ENCODE measurements around the gene CCDC33.

CCDC33 gene

GRCh38 chr15:74332611-74333010, 96.5 kb downstream of the CCDC33 start:
- no peaks in the 10 kb centered on the region for H3K36me3 ChIP-seq
- TF ChIP-seq CTCF (IDR thresholded peaks at IDR 0.05): no peak
- no peak overlapping the region for H3K27ac ChIP-seq
- no peaks in the 10 kb centered on the region for H3K4me1 ChIP-seq (ENCODE audit: control insufficient read depth in 1 of 2, insufficient read depth in 1 of 2, low read depth in 1 of 2, low read length in 1 of 2)
- no peaks in the 10 kb centered on the region for H3K9me3 ChIP-seq
- no peak overlapping the region for H3K4me3 ChIP-seq (ENCODE audit: low read depth in 1 of 2, low read length in 1 of 2)
- no peaks in the 10 kb centered on the region for H3K27me3 ChIP-seq

GRCh38 chr15:74333093-74333492, 97.0 kb downstream of the CCDC33 start:
- Histone ChIP-seq H3K36me3 (no peaks in the 10 kb centered on the region), H3K4me1 (ENCODE audit: control insufficient read depth in 1 of 2, insufficient read depth in 1 of 2, low read depth in 1 of 2, low read length in 1 of 2) (no peaks in the 10 kb centered on the region), H3K27me3 (no peaks in the 10 kb centered on the region), H3K9me3 (no peaks in the 10 kb centered on the region), H3K27ac (no peak overlapping the region), H3K4me3 (ENCODE audit: low read depth in 1 of 2, low read length in 1 of 2) (no peak overlapping the region)
- no peak for TF ChIP-seq CTCF (IDR thresholded peaks at IDR 0.05)

DNA sequence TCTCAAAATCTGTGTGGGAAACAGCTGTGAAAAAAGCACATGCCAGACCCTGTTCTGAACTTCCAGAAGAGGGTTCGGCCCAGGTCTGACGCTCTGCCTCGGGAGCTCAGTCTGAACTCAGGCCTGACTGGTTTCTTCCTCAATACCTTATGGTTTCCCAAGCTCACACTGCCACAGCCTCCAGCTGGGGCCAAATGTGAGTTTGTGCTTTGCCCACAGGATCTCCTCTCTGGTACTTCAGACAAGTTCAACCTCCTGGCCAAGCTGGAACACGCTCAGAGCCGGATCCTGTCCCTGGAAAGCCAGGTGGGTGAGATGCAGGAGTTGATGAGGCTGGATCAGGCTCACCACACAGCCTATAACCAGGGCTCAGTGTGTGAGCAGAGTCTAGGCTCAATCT, 97.5 kb downstream of the CCDC33 start:
- no peaks in the 10 kb centered on the region for H3K9me3 ChIP-seq
- H3K36me3 ChIP-seq: no peaks in the 10 kb centered on the region
- H3K4me3 ChIP-seq (ENCODE audit: low read depth in 1 of 2, low read length in 1 of 2): no peak overlapping the region
- no peak overlapping the region for H3K27ac ChIP-seq
- no peaks in the 10 kb centered on the region for H3K27me3 ChIP-seq
- no peaks in the 10 kb centered on the region for H3K4me1 ChIP-seq (ENCODE audit: control insufficient read depth in 1 of 2, insufficient read depth in 1 of 2, low read depth in 1 of 2, low read length in 1 of 2)
- TF ChIP-seq CTCF (IDR thresholded peaks at IDR 0.05): no peak

DNA sequence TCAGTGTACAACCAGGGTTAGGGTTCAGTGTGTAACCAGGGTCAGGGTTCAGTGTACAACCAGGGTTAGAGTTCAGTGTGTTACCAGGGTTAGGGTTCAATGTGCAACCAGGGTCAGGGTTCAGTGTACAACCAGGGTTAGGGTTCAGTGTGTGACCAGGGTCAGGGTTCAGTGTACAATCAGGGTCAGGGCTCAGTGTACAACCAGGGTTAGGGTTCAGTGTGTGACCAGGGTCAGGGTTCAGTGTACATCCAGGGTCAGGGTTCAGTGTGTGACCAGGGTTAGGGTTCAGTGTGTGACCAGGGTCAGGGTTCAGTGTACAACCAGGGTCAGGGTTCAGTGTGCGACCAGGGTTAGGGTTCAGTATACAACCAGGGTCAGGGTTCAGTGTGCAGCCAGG, 98.0 kb downstream of the CCDC33 start:
- Histone ChIP-seq H3K4me3 (ENCODE audit: low read depth in 1 of 2, low read length in 1 of 2) (no peak overlapping the region), H3K36me3 (no peaks in the 10 kb centered on the region), H3K4me1 (ENCODE audit: control insufficient read depth in 1 of 2, insufficient read depth in 1 of 2, low read depth in 1 of 2, low read length in 1 of 2) (no peaks in the 10 kb centered on the region), H3K27ac (no peak overlapping the region), H3K27me3 (no peaks in the 10 kb centered on the region), H3K9me3 (no peaks in the 10 kb centered on the region)
- TF ChIP-seq CTCF (IDR thresholded peaks at IDR 0.05): no peak

GRCh38 chr15:74335396-74335795, 99.3 kb downstream of the CCDC33 start:
- Histone ChIP-seq H3K4me1 (ENCODE audit: control insufficient read depth in 1 of 2, insufficient read depth in 1 of 2, low read depth in 1 of 2, low read length in 1 of 2) (peaks cover 10 to 11% of the 10 kb centered on the region in 2 experiments), H3K27ac (no peak overlapping the region), H3K27me3 (no peaks in the 10 kb centered on the region)

More at GRCh38 chr15:74335396-74335795, 99.3 kb downstream of the CCDC33 start:
- no peaks in the 10 kb centered on the region for H3K36me3 ChIP-seq
- TF ChIP-seq CTCF (IDR thresholded peaks at IDR 0.05): no peak
- H3K4me3 ChIP-seq (ENCODE audit: low read depth in 1 of 2, low read length in 1 of 2): no peak overlapping the region
- no peaks in the 10 kb centered on the region for H3K9me3 ChIP-seq

Data from neutrophil (primary cell).